HG02571 (cell line): Measurements from ENCODE around the gene ITGA2B.
"Not testable (repeated sequence)": the region's sequence is repeated elsewhere in the genome, so short reads cannot be mapped to it uniquely, and the experiment has no call there.

Source experiments
- ATAC-seq: cut with Tn5 transposase; IDR thresholded peaks from one replicate; pipeline ENCODE4 v1.9.1; 2021; ENCODE audit warnings: mild to moderate bottlenecking, moderate library complexity; ENCODE audit not compliant: unreplicated experiment

The ITGA2B gene

DNA sequence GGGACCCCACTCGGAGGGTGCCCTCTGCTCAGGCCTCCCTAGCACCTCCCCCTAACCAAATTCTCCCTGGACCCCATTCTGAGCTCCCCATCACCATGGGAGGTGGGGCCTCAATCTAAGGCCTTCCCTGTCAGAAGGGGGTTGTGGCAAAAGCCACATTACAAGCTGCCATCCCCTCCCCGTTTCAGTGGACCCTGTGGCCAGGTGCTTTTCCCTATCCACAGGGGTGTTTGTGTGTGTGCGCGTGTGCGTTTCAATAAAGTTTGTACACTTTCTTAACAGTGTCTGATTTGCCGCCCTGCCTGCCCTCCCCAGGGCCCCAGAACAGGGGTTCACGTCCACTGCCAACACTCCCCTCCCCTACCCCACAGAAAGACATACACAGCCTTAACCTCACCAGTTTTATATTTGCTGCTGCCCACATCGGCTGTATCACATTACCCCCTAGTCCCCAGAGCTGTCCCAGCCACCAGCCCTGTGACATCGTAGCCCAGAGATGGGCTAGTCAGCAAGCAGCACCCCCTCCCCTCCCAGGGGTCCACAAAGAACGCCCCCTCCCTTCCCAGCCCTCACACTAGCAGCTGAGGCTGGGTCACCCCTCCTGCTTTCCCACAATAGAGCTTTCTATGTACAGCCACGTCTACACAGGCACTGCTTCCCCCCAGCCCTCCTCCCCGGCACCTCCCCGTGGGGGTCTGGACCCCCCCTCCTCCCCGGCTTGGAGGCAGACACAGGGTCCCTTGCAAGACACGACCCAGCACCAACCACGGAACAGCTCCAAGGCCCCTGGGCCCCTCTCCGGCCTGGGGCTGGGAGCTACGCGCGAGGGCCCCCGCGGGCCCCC is 36.4 kb downstream of the ITGA2B start:
- no peak for ATAC-seq

DNA sequence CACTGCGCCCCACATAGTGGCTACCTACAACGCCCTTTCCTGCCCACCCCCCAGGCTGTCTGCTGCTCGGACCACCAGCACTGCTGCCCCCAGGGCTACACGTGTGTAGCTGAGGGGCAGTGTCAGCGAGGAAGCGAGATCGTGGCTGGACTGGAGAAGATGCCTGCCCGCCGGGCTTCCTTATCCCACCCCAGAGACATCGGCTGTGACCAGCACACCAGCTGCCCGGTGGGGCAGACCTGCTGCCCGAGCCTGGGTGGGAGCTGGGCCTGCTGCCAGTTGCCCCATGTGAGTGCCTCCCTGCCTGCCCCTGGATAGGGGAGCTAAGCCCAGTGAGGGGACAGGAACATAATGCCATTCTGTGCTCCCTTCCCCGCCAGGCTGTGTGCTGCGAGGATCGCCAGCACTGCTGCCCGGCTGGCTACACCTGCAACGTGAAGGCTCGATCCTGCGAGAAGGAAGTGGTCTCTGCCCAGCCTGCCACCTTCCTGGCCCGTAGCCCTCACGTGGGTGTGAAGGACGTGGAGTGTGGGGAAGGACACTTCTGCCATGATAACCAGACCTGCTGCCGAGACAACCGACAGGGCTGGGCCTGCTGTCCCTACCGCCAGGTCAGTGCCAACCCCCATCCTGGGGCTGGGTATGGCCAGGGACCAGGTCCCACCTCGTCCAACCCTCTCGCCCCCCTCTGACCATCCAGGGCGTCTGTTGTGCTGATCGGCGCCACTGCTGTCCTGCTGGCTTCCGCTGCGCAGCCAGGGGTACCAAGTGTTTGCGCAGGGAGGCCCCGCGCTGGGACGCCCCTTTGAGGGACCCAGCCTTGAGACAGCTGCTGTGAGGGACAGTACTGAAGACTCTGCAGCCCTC is 37.3 kb downstream of the ITGA2B start:
- no peak for ATAC-seq

DNA sequence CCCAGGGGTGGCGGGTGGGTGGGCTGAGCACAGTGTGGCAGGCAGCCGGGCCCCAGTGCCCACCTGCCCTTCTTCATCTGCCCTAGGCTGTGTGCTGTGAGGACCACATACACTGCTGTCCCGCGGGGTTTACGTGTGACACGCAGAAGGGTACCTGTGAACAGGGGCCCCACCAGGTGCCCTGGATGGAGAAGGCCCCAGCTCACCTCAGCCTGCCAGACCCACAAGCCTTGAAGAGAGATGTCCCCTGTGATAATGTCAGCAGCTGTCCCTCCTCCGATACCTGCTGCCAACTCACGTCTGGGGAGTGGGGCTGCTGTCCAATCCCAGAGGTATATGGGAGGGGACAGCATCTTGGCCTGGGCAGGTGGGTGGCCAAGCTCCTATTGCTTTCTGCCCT is 38.0 kb downstream of the ITGA2B start:
- ATAC-seq, result no peak

DNA sequence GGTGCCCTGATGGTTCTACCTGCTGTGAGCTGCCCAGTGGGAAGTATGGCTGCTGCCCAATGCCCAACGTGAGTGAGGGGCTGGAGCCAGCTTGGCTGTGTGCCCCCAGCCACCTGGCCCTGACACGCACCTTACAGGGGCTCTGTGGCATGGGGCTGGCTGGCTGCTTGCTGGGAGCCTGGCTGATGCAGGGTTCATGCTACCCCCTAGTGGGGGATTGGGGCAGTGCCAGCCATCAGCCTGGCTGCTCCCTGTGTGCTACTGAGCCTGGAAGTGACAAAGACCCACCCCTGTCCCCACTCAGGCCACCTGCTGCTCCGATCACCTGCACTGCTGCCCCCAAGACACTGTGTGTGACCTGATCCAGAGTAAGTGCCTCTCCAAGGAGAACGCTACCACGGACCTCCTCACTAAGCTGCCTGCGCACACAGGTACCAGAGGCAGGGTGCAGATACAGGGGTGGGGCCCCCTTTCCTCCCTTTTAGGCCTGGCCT is 38.7 kb downstream of the ITGA2B start:
- ATAC-seq, result no peak

DNA sequence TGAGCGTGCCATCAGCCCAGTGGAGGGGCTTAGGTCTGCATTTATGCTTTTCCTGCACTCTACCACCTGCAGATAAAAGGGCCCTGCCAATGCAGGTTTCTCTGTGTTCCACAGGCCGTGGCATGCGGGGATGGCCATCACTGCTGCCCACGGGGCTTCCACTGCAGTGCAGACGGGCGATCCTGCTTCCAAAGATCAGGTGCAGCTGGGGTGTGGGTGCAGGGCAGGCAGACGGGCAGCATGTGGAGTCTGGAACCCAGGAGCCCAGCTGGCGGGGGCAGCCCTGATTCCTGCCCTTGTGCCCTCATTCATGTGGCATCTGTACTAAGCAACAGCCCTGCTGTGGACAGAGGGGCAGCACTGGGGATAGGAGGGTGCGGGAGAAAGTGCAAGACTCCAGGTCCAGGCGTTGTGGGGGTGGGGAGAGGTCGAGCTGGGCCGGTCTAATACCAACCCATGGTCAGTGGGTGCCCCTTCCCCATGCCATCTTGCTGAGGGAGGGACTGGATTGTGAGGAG is 39.8 kb downstream of the ITGA2B start:
- no peak for ATAC-seq

DNA sequence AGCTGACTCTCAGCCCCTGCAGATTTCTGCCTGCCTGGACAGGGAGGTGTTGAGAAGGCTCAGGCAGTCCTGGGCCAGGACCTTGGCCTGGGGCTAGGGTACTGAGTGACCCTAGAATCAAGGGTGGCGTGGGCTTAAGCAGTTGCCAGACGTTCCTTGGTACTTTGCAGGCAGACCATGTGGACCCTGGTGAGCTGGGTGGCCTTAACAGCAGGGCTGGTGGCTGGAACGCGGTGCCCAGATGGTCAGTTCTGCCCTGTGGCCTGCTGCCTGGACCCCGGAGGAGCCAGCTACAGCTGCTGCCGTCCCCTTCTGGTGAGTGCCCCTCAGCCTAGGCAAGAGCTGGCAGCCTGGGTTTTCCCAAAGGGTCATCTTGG is 40.5 kb downstream of the ITGA2B start:
- ATAC-seq, result no peak

DNA sequence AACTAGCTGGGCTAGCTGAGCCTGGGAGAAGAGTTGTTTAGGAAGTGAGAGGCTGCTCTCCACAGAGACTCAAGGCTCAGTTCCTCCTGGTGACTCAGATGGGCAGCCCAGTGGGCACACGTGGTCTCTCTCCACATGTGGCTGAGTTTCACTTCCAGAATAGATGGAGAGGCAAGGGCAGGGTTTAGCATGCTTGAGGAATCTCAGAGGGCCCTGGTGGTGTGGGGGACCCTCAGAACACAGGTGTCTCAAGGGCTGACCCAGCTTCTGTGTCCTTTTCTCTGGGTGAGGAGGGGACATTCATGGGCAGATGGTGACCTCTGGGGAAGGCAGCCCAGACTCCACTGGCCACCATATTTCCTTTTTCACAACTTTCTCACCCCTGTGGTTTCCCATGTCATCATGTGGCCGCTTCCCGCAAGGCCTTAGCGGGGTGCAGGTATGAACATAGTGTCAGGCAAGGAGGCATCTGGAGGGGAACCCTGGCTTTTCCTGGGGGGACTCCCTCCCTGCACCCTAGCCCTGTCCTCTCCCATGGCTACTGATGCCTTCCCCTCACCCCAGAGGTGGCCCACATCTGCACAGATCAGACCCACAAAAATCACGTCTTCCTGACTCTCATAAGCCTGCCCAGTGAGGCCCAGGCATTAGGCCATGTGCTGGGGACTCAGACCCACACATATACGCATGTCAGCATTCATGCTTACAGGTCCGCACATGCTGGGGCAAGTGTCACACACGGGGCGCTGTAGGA is 41.0 kb downstream of the ITGA2B start:
- peak; percentile 37 for ATAC-seq

DNA sequence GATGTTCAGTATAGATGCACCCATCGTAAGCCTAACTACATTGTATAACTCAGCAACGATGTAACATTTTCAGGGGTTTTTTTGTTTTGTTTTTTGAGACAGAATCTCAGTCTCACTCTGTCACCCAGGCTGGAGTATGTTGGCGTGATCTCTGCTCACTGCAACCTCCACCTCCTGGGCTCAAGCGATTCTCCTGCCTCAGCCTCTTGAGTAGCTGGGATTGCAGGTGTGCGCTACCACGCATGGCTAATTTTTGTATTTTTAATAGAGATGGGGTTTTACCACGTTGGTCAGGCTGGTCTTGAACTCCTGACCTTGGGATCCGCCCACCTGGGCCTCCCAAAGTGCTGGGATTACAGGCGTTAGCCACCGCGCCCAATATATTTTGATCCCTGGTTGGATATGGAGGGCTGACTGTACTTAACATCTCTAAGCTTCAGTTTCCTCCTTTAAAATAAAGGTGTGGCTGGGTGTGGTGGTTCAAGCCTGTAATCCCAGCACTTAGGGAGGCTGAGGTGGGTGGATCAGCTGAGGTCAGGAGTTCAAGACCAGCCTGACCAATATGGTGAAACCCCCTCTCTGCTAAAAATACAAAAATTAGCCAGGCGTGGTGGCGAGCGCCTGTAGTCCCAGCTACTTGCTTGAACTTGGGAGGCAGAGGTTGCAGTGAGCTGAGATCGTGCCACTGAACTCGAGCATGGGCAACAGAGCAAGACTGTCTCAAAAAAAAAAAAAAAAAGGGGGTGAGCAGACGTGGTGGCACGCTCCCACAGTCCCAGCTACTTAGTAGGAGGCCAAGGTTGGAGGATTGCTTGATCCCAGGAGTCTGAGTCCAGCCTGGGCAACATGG is 42.0 kb downstream of the ITGA2B start:
- not testable (repeated sequence) for ATAC-seq

DNA sequence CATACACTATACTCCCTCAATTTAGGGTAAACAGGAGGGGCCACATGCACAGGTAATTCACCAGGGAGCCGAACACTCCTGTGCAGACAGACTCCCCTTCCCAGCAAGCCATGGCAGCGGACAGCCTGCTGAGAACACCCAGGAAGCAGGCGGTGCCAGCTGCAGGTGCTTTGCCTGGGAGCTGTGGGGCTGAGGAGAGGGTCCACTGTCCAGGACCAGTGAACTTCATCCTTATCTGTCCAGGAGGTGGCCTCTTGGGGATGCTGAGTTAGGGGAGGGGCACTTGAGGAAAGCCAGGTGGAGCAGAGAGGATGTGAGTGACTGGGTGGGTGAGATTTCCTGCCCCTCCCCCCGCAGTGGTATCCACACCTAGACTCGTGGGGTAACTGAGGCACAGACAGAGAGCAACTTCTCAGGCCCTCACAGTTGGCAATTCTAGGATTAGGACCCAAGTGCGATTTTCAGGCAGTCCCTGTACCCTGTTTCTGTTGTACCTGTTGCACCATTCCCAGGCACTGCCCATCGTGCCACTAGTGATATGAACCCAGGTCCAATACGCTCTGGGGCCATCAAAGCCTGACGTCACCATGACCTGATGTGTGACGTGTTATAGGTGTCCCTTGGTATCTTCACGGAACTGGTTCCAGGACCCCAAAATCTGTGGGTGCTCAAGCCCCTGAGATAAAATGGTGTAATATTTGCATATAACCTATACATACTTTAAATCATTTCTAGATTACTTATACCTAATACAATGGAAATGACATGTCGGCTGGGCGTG is 43.2 kb downstream of the ITGA2B start:
- no peak for ATAC-seq

DNA sequence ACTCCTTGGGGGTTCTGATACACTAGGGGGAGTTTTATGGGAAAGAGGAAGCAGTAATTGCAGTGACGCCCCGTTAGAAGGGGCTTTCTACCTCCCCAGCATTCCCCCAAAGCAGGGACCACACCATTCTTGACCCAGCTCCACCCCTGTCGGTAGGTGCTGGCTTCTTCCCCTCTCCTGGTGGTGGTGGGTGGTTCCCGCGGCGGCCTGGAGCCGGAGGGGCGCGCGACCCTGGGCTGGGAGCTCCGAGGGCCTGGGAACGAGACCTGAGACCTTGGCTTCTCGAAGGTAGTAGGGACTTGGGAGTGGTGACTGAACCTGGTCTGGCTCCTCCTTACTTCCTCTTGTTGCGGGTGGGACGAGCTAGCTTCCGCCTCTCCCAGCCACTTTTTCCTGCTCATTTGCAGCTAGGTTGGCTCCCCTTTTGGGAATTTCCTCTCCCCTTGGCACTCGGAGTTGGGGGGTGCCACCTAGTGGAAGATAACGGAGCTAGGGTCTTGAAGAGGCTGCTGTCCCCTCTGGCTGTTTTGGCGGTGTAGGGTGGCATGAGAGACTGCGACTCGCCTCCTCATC is 43.9 kb downstream of the ITGA2B start:
- no peak for ATAC-seq

DNA sequence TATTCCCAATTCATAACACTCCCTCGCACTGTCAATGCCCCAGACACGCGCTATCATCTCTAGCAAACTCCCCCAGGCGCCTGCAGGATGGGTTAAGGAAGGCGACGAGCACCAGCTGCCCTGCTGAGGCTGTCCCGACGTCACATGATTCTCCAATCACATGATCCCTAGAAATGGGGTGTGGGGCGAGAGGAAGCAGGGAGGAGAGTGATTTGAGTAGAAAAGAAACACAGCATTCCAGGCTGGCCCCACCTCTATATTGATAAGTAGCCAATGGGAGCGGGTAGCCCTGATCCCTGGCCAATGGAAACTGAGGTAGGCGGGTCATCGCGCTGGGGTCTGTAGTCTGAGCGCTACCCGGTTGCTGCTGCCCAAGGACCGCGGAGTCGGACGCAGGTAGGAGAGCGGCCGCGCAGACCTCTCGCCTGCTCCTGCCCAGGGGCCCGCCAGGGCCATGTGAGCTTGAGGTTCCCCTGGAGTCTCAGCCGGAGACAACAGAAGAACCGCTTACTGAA is 44.5 kb downstream of the ITGA2B start, which contains the start of gene GRN:
Gene GRN, plus strand, starts transcription at position 364 of the 515 bp plus-strand sequence. CDS start 3,863 bp downstream, outside the sequence.
- peak; percentile 58 for ATAC-seq

DNA sequence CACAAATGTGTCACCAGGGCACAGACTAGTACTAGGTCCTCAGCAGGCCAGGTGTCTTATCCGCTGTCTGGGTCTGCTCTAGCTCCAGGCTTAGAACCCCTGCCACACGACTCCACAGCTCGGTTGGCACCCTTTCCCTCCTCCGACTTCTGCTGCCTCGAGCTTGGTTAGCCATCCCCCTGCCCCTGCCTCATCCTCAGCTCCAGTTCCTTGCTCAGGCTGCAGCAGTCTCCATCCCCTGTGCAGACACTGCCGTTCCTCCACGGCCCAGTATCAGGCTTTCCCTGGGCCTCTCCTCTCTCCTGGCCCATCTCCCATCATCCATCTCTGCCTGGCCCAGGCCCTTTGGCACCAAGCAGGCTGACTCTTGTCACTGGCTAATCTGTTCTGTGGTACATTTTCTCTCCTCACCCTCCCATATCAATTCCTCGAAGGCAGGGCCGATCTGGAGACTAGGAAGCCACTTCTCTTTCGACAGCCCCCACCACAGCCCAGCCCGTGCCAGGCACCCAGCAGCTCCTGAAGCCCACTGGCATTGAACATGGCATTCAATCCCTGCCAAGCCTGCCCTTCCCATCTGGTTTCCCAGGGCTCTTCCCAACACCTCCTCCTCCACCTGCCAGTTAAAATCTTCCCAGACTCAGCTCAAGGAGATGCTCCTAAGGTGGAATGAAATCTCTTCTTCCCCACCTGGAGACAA is 45.8 kb downstream of the ITGA2B start:
- no peak for ATAC-seq

DNA sequence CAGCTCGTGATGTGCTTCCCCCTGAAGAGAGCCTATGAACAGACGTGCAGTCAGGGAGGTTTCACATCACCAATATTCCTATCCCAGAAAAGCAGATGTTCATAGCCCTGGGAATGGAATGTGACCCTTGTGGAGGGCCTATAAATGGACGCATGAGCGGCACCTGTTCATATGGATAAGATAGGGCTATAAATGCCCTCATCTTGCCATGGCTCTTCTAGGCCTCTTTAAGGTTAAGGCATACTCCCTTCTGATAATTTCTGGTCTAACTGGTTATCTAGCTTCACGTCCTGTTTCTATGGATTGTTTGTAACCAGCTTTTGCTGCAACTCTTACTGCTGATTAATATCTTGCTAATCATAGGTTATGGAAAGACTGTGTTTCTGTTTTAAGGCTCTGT is 48.9 kb downstream of the ITGA2B start:
- not testable (repeated sequence) for ATAC-seq

DNA sequence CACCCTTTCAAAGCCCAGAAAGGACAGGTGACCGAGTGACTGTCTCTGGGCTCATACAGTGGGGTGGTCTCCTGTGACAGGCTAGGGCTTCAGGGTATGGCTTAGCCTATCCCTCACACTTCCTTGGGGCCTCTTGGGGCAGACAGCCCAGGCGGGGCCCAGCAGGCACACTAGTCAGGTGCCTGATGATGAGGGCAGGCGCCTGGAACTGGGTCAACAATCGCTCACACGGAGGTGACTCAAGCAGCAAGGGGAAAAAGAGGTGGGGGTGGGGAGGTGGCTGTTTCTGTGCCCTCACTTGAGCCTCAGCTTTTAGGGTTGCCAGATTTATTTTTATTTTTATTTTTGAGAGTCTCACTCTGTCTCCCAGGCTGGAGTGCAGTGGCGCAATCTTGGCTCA is 50.7 kb downstream of the ITGA2B start:
- ATAC-seq, result no peak

DNA sequence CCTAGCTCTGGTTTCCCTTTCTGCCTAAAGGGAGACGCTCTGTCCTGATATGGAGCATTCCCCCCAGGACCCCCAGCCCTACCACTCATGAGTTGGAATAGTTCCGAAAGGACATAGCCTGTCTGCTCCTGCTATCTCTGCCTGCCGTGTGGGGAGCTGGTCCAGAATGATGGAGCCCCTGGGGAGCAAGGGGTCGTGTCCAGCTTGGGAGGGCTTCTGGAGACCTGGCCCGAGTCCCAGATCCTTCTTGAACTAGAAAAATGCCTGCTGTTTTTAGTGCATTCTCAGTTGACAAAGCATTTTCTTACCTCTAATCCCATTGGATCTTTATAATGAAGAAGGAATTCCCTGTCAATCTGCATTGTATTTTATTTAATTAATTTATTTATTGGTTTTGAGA is 53.5 kb downstream of the ITGA2B start:
- no peak for ATAC-seq

DNA sequence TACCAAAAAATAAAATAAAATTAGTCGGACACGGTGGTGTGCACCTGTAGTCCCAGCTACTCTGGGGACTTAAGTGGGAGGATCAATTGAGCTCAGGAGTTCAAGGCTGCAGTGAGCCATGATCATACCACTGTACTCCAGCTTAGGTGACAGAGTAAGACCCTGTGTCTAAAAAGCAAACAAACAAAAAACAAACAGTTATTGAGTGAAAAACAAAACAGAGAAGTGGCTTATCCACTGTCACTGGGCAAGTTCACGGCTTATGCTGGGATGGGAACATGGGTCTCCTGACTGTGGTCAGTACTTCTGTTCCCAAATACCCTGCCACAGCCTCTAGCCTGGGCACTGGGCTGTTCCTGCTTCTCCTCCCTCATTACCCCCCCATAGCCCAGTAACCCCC is 53.9 kb downstream of the ITGA2B start:
- ATAC-seq, result no peak

DNA sequence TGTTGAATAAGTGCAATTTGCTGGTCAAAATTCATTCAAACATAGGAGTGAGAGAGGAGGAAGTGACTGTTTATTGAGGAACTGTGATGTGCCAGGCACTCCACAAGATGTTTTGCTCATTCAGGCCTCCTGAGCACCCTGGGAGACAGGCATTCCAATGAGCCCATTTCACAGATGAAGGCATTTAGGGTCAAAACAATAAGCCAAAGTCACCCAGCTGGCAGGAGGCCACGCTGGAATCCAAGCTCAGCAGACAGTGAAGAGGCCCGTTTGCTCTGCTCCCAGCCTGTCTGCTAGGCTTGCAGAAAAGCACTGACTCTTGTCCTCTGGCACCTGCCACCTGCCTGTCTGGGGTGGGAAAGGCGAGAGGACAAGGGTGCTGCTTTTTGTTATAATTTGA is 54.7 kb downstream of the ITGA2B start:
- no peak for ATAC-seq

DNA sequence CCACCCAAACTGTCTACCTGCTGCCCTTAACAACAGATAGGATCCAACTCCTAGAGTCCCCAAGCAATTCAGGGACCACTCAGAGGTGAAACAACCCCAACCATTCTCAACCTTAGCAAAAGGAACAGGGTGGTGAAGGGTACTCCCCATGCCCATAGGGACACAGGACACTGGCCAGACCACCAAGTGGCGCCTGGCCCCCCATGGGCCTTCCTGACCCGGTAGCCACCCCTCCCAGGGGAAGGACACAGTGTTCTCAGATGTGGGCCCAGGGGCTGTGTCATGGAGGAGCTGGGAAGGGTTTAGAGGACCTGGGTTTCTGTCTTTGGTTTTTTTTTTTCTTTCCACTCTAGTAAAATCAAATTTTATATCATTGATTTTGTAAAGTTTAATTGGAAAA is 55.1 kb downstream of the ITGA2B start:
- no peak for ATAC-seq
